ENCODE data around the gene MRPL1.

DNA sequence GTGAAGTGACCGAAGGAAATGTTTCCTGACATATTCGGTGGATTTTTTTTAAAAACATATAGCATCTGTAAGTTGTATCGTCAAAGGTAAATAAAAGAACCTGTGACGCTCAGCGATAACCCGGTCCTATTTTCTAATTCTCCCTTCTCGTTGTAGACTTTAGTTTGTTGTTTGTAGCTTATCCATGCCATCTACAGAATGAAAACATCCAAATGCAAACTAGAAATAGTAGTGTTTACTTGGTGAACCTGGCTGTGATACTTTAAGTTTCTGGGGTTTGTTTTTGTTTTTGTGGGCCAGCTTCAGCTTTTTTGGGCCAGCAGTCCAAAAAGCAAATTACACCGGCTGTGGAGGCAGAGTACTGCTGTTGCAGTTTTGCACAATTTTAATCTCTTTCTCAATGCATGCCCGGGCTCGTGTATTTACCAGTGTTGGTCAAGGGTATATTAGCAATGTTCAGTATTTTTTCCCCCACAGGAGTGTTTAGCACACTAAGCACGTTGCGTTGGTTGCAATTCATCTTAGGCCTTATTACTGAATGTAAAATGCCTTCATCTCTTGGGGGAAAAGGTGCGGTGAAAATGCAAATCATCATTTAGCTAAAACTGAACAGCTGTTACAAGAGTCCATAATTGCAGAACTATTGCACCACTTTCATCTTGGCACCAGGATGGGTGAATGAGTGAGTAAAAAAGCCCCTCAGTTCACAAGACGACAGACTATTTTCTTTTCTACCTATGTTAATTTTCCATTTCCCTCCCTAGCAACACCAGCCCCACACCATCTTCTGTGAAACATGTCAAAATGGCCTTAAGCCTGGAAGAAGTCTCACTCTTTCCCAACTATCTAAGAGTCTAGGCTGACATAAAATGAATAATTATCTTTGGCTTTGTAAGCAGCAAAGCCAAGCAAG lies 41.7 kb upstream of the MRPL1 start:
- TF ChIP-seq CBX2 (IDR thresholded peaks at IDR 0.05; ENCODE audit: borderline replicate concordance, low read depth) (no peak), EP300 (IDR thresholded peaks at IDR 0.05) (no peak), POLR2A (IDR thresholded peaks at IDR 0.05; ENCODE audit: low read length) (no peak), CTCF (IDR thresholded peaks at IDR 0.05) (no peak), CEBPB (IDR thresholded peaks at IDR 0.05) (no peak), TFCP2L1 (CRISPR knock-in tag; IDR thresholded peaks at IDR 0.05) (no peak), RAD21 (conservative IDR thresholded peaks at IDR 0.05 in 1 of 2, IDR thresholded peaks at IDR 0.05 in 1 of 2) (no peak), EHMT2 (IDR thresholded peaks at IDR 0.05; ENCODE audit: low read depth) (no peak), JUN (IDR thresholded peaks at IDR 0.05) (no peak)
- TF ChIP-seq, protein P1, sequence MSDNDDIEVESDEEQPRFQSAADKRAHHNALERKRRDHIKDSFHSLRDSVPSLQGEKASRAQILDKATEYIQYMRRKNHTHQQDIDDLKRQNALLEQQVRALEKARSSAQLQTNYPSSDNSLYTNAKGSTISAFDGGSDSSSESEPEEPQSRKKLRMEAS (IDR thresholded peaks at IDR 0.05) = no peak

Measured in A549 (cell line).